RWPE1 (cell line): Measurements from ENCODE around the gene SCYGR4.

Experiments used
- CTCF ChIA-PET: fragments of 350-600 bp; sonication (Branson Sonifier 250); formaldehyde crosslinking; extraction: SDS; loops from one replicate; lab custom pipeline; 2021; lab: Yijun Ruan, JAX
- POLR2A ChIA-PET: fragments of 400-600 bp; formaldehyde crosslinking; extraction: SDS; loops from one replicate; lab custom pipeline; 2020; ENCODE audit warnings: antibody characterized with exemption; ENCODE audit not compliant: low non-redundant PET; lab: Yijun Ruan, JAX
- DNase-seq: peaks from one replicate; pipeline ENCODE4 v3.0.0; 2012; ENCODE audit warnings: low spot score
- H3K27ac ChIP-seq: fragments of 450-650 bp; 2 replicates; pipeline ENCODE4 v1.5.1; 2017
- CTCF ChIP-seq: fragments of 450-650 bp; conservative IDR thresholded peaks from 2 replicates; pipeline ENCODE4 v1.5.1; 2017; ENCODE audit warnings: low read depth, mild to moderate bottlenecking

SCYGR4 gene

GRCh38 chr2:227615906-227616305, 1.4 kb upstream of the SCYGR4 start:
- DNase-seq, result no peak
- no peak for TF ChIP-seq CTCF
- CTCF ChIA-PET, result interaction anchor here (0.6 kb wide), 1 partner anchor 9 kb away, joined by 3 read pairs; no protein-coding TSS in a partner anchor
- POLR2A ChIA-PET, result no interaction called here
- H3K27ac ChIP-seq, result no peak overlapping the region

GRCh38 chr2:227616631-227617030, 667 bp upstream of the SCYGR4 start:
- CTCF ChIA-PET, result no interaction called here
- POLR2A ChIA-PET, result no interaction called here

GRCh38 chr2:227623226-227623625, 5.9 kb downstream of the SCYGR4 start:
- ChIA-PET POLR2A (no interaction called here), CTCF (interaction anchor here (0.7 kb wide), 1 partner anchor 86 kb away, joined by 3 read pairs; no protein-coding TSS in a partner anchor)
- peak; percentile 13 for DNase-seq
- no peak for TF ChIP-seq CTCF
- no peak overlapping the region for H3K27ac ChIP-seq

More at GRCh38 chr2:227616631-227617030, 667 bp upstream of the SCYGR4 start:
- no peak for TF ChIP-seq CTCF
- H3K27ac ChIP-seq, result no peak overlapping the region
- DNase-seq, result no peak

DNA sequence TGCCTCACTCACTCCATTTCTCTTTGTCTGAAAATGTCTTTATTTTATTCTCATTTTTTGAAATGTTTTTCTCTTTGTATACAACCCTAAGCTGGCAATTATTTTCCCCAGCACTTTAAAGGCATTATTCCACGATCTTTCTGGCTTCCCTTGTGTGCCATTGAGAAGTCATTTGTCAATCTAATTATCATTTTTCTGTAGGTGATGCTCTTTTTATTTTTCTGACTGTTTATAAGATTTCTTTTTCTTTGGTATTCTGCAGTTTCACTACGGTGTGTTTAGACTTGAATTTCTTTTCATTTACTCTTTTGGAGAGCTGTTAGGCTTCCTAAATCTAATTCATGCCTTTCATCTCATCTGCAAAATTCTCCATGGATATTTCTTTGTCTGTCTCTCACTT, 8.1 kb downstream of the SCYGR4 start:
- ChIA-PET CTCF (no interaction called here), POLR2A (no interaction called here)
- DNase-seq, result no peak

GRCh38 chr2:227626580-227627151, 9.4 kb downstream of the SCYGR4 start:
- CTCF ChIA-PET, result no interaction called here
- no peak for TF ChIP-seq CTCF
- H3K27ac ChIP-seq, result no peak overlapping the region
- POLR2A ChIA-PET, result no interaction called here
- no peak for DNase-seq

More for the DNA sequence above, 8.1 kb downstream of the SCYGR4 start:
- TF ChIP-seq CTCF, result no peak
- H3K27ac ChIP-seq, result no peak overlapping the region

- ChIA-PET CTCF (no interaction called here), POLR2A (no interaction called here)
- no peak overlapping the region for H3K27ac ChIP-seq
- TF ChIP-seq CTCF, result no peak
- DNase-seq, result no peak
Observed at GRCh38 chr2:227627769-227628168, 10.5 kb downstream of the SCYGR4 start.

GRCh38 chr2:227629435-227629834, 12.1 kb downstream of the SCYGR4 start:
- CTCF ChIA-PET, result no interaction called here
- TF ChIP-seq CTCF, result no peak
- DNase-seq, result no peak
- POLR2A ChIA-PET, result no interaction called here
- no peak overlapping the region for H3K27ac ChIP-seq
